ENCODE measurements around the gene IGF2BP3.
"Not testable (repeated sequence)": the region's sequence is repeated elsewhere in the genome, so short reads cannot be mapped to it uniquely, and the experiment has no call there.

Gene IGF2BP3

GRCh38 chr7:23338439-23338838 is 131.9 kb downstream of the IGF2BP3 start:
- DNase-seq (ENCODE audit: low spot score), result no peak

- DNase-seq (ENCODE audit: low spot score), result no peak
Measured at GRCh38 chr7:23337374-23337773, 132.9 kb downstream of the IGF2BP3 start.

- DNase-seq (ENCODE audit: low spot score), result no peak
Measured at GRCh38 chr7:23336799-23337283, 133.4 kb downstream of the IGF2BP3 start.

GRCh38 chr7:23336086-23336485 is 134.2 kb downstream of the IGF2BP3 start:
- DNase-seq (ENCODE audit: low spot score), result no peak

GRCh38 chr7:23335621-23336020 is 134.7 kb downstream of the IGF2BP3 start:
- DNase-seq (ENCODE audit: low spot score), result no peak

GRCh38 chr7:23335136-23335535 is 135.2 kb downstream of the IGF2BP3 start:
- DNase-seq (ENCODE audit: low spot score), result no peak

GRCh38 chr7:23334482-23335056 is 135.7 kb downstream of the IGF2BP3 start:
- DNase-seq (ENCODE audit: low spot score), result peak; percentile 89

- peak; percentile 26 for DNase-seq (ENCODE audit: low spot score)
Measured at GRCh38 chr7:23333671-23334246, 136.5 kb downstream of the IGF2BP3 start.

GRCh38 chr7:23332910-23333612 is 137.2 kb downstream of the IGF2BP3 start:
- peak; percentile 24 for DNase-seq (ENCODE audit: low spot score)

- DNase-seq (ENCODE audit: low spot score), result no peak
Measured at GRCh38 chr7:23332193-23332592, 138.1 kb downstream of the IGF2BP3 start.

- no peak for DNase-seq (ENCODE audit: low spot score)
Measured at GRCh38 chr7:23331132-23331531, 139.2 kb downstream of the IGF2BP3 start.

GRCh38 chr7:23315366-23315765 is 154.9 kb downstream of the IGF2BP3 start:
- no peak for DNase-seq (ENCODE audit: low spot score)

GRCh38 chr7:23312141-23312540 is 158.2 kb downstream of the IGF2BP3 start:
- not testable (repeated sequence) for DNase-seq (ENCODE audit: low spot score)

GRCh38 chr7:23308754-23309153 is 161.5 kb downstream of the IGF2BP3 start:
- DNase-seq (ENCODE audit: low spot score), result no peak

- DNase-seq (ENCODE audit: low spot score), result no peak
Measured at GRCh38 chr7:23306936-23307521, 163.3 kb downstream of the IGF2BP3 start.

- no peak for DNase-seq (ENCODE audit: low spot score)
Measured at GRCh38 chr7:23299770-23300300, 170.5 kb downstream of the IGF2BP3 start.

- peak; percentile 100 for DNase-seq (ENCODE audit: low spot score)
Measured at GRCh38 chr7:23298885-23299769, 171.2 kb downstream of the IGF2BP3 start, which contains the start of gene MALSU1. MALSU1 (plus strand) TSS chr7:23299339; CDS start chr7:23299353, 14 bp downstream.

GRCh38 chr7:23298141-23298881 is 172.0 kb downstream of the IGF2BP3 start:
- peak; percentile 41 for DNase-seq (ENCODE audit: low spot score)

GRCh38 chr7:23295401-23295697 is 174.9 kb downstream of the IGF2BP3 start:
- no peak for DNase-seq (ENCODE audit: low spot score)

GRCh38 chr7:23294549-23295400 is 175.5 kb downstream of the IGF2BP3 start:
- no peak for DNase-seq (ENCODE audit: low spot score)
